Ishikawa (cell line): ENCODE measurements around the gene MLLT3.

Experiments
- CEBPB ChIP-seq: IDR thresholded peaks from 2 replicates; pipeline ENCODE4 v1.6.1; 2012
- EGR1 ChIP-seq: IDR thresholded peaks from 2 replicates; pipeline ENCODE4 v1.6.1; 2012
- EP300 ChIP-seq: IDR thresholded peaks from 2 replicates; pipeline ENCODE4 v1.6.1; 2012; ENCODE audit warnings: borderline replicate concordance
- MAX ChIP-seq: IDR thresholded peaks from 2 replicates; pipeline ENCODE4 v1.6.1; 2012
- NFIC ChIP-seq: IDR thresholded peaks from 2 replicates; pipeline ENCODE4 v1.6.1; 2012
- RAD21 ChIP-seq: IDR thresholded peaks from 2 replicates; pipeline ENCODE4 v1.6.1; 2012; ENCODE audit warnings: low read depth
- REST ChIP-seq: IDR thresholded peaks from 2 replicates; pipeline ENCODE4 v1.6.1; 2012; ENCODE audit warnings: low read depth, mild to moderate bottlenecking
- TAF1 ChIP-seq: IDR thresholded peaks from 2 replicates; pipeline ENCODE4 v1.6.1; 2012; ENCODE audit warnings: low read depth, mild to moderate bottlenecking
- TEAD4 ChIP-seq: IDR thresholded peaks from 2 replicates; pipeline ENCODE4 v1.6.1; 2012
- USF1 ChIP-seq: IDR thresholded peaks from 2 replicates; pipeline ENCODE4 v1.6.1; 2012
- YY1 ChIP-seq: IDR thresholded peaks from 2 replicates; pipeline ENCODE4 v1.6.1; 2012; ENCODE audit warnings: low read depth
- ZBTB7A ChIP-seq: IDR thresholded peaks from 2 replicates; pipeline ENCODE4 v1.6.1; 2012; ENCODE audit warnings: low read depth

GRCh38 chr9:20659474-20659967 lies 37.2 kb upstream of the MLLT3 start:
- TF ChIP-seq USF1, result no peak
- TF ChIP-seq EP300, result no peak
- TF ChIP-seq REST, result no peak
- TF ChIP-seq TAF1, result no peak
- TF ChIP-seq EGR1, result no peak
- no peak for TF ChIP-seq NFIC
- TF ChIP-seq MAX, result no peak
- no peak for TF ChIP-seq TEAD4
- no peak for TF ChIP-seq ZBTB7A
- no peak for TF ChIP-seq YY1
- TF ChIP-seq RAD21, result no peak
- TF ChIP-seq CEBPB, result no peak
